Measurements from ENCODE around the gene SUPT20H. TPM values are rescaled to one million over a fixed set of nuclear protein-coding genes. Genes with fewer than 3 reads are reported as not detected.

The SUPT20H gene
- polyA plus RNA-seq, 1 donor from 2014 or later: 89.2 TPM

GRCh38 chr13:37011002-37011401 lies 48.5 kb downstream of the SUPT20H start:
- Histone ChIP-seq H3K9ac (ENCODE audit: low read length) (no peak overlapping the region), H4K20me1 (ENCODE audit: insufficient read depth) (no peaks in the 10 kb centered on the region), H3K79me2 (replicated peaks; ENCODE audit: insufficient read depth, low read length) (no peaks in the 10 kb centered on the region), H3K9me3 (ENCODE audit: low read length) (no peaks in the 10 kb centered on the region), H3K36me3 (ENCODE audit: insufficient read depth, low read length) (peaks cover 40% of the 10 kb centered on the region), H3K4me3 (ENCODE audit: low read length) (no peak overlapping the region), H3K27ac (ENCODE audit: low read length) (no peak overlapping the region), H3F3A (ENCODE audit: insufficient read depth, low read length, poor library complexity, severe bottlenecking) (no peaks in the 10 kb centered on the region), H3K9me2 (ENCODE audit: insufficient read depth, low read length) (no peaks in the 10 kb centered on the region), H2AFZ (ENCODE audit: low read depth, low read length) (no peak overlapping the region), H3K27me3 (ENCODE audit: insufficient read depth, low read depth, low read length) (no peaks in the 10 kb centered on the region), H3K4me2 (ENCODE audit: low read length) (no peak overlapping the region)
- TF ChIP-seq MXI1 (conservative IDR thresholded peaks at IDR 0.05; ENCODE audit: poor library complexity, severe bottlenecking) (no peak), EP300 (conservative IDR thresholded peaks at IDR 0.05; ENCODE audit: poor library complexity, severe bottlenecking) (no peak), EZH2 (IDR thresholded peaks at IDR 0.05; ENCODE audit: borderline replicate concordance, insufficient read depth, low read length, poor library complexity, severe bottlenecking) (no peak), CTCF (IDR thresholded peaks at IDR 0.05; ENCODE audit: poor library complexity, severe bottlenecking) (no peak), REST (IDR thresholded peaks at IDR 0.05; ENCODE audit: borderline replicate concordance) (no peak), POLR2AphosphoS5 (IDR thresholded peaks at IDR 0.05) (no peak), TAF1 (IDR thresholded peaks at IDR 0.05; ENCODE audit: low read depth) (no peak), SMC3 (conservative IDR thresholded peaks at IDR 0.05; ENCODE audit: poor library complexity) (no peak), RAD21 (conservative IDR thresholded peaks at IDR 0.05) (no peak)

GRCh38 chr13:37010424-37010823 lies 49.1 kb downstream of the SUPT20H start:
- Histone ChIP-seq H3K4me2 (ENCODE audit: low read length) (no peak overlapping the region), H4K20me1 (ENCODE audit: insufficient read depth) (no peaks in the 10 kb centered on the region), H3K9ac (ENCODE audit: low read length) (no peak overlapping the region), H3K9me2 (ENCODE audit: insufficient read depth, low read length) (no peaks in the 10 kb centered on the region), H3K4me3 (ENCODE audit: low read length) (no peak overlapping the region), H3K27ac (ENCODE audit: low read length) (no peak overlapping the region), H3K9me3 (ENCODE audit: low read length) (no peaks in the 10 kb centered on the region), H3K27me3 (ENCODE audit: insufficient read depth, low read depth, low read length) (no peaks in the 10 kb centered on the region), H3K36me3 (ENCODE audit: insufficient read depth, low read length) (peaks cover 34% of the 10 kb centered on the region), H3F3A (ENCODE audit: insufficient read depth, low read length, poor library complexity, severe bottlenecking) (no peaks in the 10 kb centered on the region), H2AFZ (ENCODE audit: low read depth, low read length) (no peak overlapping the region), H3K79me2 (replicated peaks; ENCODE audit: insufficient read depth, low read length) (no peaks in the 10 kb centered on the region)
- TF ChIP-seq REST (IDR thresholded peaks at IDR 0.05; ENCODE audit: borderline replicate concordance) (no peak), EP300 (conservative IDR thresholded peaks at IDR 0.05; ENCODE audit: poor library complexity, severe bottlenecking) (no peak), TAF1 (IDR thresholded peaks at IDR 0.05; ENCODE audit: low read depth) (no peak), POLR2AphosphoS5 (IDR thresholded peaks at IDR 0.05) (no peak), RAD21 (conservative IDR thresholded peaks at IDR 0.05) (no peak), CTCF (IDR thresholded peaks at IDR 0.05; ENCODE audit: poor library complexity, severe bottlenecking) (no peak), EZH2 (IDR thresholded peaks at IDR 0.05; ENCODE audit: borderline replicate concordance, insufficient read depth, low read length, poor library complexity, severe bottlenecking) (no peak), MXI1 (conservative IDR thresholded peaks at IDR 0.05; ENCODE audit: poor library complexity, severe bottlenecking) (no peak)

Measured in neural cell (in vitro differentiated cells).